ENCODE data around the gene COA1.
"Not testable (repeated sequence)": the region's sequence is repeated elsewhere in the genome, so short reads cannot be mapped to it uniquely, and the experiment has no call there.

The COA1 gene

DNA sequence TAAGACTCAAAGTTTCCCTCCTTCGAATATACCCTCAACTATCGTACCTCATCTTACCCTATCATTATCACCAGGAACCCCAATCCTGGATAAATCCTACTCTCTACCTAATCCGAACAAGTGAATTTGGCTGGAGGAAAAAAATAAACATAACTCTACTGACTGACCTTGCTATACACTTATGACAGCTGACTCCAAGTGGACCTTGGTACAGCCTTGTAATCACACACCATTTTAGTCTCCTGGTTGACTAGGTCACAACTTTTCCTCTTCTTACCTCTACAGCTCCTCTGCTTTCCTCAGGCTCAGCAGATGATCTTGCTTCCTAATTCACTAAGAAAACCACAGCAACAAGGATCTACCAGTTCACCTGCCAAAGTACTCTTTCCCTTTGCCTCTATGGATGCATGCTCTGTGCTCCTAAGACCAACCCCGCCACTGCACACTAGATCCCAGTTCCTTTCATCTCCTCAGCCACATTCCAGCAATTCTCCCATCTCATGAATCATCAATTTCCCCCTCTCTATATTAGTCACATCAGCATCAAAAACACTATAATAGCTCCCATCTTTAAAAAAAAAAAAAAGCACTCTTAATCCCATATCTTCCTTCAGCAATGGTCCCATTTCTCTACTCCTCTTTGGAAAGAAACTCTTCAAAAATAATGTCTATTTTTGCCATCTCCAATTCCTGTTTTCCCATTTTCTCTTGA is 35.5 kb downstream of the COA1 start:
- DNase-seq (ENCODE audit: extremely low read depth in 1 of 2, low read depth in 1 of 2) = no peak

DNA sequence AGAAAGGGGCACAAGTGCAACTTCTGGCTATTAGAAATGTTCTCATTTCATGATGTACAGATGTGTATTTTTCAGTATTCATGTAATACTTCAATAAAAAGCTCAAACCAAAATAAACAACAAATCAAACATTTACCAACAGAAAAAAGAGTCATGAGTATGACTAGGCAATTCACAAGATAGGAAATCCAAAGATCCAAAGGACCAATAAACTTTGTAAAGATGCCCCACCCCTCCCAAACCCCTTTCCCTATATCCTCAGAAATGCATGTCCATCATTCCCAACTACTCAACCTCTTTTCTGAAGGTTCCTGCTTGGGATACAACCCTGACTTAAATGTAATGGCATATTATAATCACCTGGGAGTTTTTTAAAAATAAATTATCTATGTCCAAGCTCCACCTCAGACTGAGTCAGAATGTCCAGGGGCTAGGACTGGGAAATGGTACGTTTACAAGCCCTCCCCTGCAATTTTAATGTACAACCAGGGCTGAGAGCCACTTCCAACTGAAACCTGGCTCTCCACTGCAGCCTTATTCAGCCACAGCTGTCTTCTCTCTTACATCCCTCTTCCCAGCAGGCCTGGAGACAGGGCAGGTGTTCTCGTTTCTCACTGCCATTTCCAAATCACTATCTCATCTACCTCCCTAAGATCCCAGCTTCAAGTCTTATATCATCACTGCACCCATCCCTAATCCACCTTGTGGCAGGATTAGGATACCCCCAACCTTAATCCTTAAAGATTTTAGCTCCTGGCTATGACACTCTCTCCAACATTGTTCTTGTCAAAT is 36.5 kb downstream of the COA1 start:
- no peak for DNase-seq (ENCODE audit: extremely low read depth in 1 of 2, low read depth in 1 of 2)

DNA sequence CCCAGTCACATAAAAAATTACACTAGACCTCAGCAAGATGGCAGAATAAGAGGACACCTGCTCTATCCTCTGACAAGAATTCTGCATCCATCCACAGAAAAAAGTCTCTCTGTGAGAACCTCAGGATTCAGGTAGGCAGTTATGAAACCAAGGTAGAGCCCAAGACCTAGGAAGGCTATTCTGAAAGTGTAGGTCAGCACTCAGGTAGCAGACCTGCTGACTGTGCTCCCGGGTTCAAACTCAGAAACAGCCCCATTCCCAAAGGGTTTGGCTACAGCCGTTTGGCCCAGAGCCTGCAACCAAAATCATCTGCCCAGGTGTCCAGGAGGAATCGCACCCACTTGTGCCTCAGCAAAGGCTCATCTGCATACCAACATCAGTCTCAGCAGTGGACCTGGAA is 37.7 kb downstream of the COA1 start:
- no peak for DNase-seq (ENCODE audit: extremely low read depth in 1 of 2, low read depth in 1 of 2)

DNA sequence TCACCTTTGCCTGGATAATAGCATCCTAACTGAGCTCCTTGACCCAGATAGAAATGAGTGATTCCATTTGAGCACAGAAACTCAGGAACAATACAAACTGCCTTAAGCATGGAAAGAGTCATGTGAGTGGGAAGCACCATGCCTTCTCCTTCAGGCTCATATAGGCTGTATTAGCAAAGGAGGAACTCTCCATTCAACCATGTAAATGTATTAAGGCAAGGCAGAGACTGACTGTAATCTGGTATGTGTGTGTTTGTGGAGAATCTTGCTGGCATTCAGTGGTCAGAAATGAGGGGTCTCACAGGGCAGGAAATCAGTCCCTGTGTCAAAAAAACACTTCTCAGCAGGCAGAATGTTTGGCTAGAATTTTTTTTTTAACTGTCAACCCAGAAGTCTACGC is 40.2 kb downstream of the COA1 start:
- DNase-seq (ENCODE audit: extremely low read depth in 1 of 2, low read depth in 1 of 2) = no peak

DNA sequence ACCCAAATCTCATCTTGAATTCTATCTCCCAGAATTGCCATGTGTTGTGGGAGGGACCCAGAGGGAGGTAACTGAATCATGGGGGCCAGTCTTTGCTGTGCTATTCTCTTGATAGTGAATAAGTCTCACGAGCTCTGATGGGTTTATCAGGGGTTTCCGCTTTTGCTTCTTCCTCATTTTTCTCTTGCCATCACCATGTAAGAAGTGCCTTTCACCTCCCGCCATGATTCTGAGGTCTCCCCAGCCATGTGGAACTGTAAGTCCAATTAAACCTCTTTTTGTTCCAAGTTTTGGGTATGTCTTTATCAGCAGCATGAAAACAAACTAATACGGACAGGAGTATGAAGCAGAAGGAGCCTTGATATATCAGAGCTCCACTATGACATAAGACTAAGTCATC is 41.5 kb downstream of the COA1 start:
- DNase-seq (ENCODE audit: extremely low read depth in 1 of 2, low read depth in 1 of 2) = not testable (repeated sequence)

DNA sequence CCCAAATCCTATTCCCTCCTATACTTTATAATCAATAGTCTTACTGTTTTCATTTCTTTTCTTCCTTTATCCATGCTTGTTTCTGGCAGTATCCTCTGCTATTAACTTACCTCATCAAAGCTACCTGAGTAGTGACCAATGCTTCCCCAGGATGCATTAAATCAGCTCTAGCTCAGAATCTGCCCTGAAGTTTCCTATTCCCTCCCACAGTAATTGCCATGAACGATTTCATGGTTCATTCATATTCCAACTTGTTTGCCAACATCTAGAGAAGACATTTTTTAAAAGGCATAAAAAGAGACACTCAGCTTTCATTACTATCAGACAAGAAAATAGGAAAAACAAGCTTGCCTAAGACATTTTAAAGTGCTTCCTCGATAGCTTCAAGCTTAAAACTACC is 42.3 kb downstream of the COA1 start:
- DNase-seq (ENCODE audit: extremely low read depth in 1 of 2, low read depth in 1 of 2) = no peak

DNA sequence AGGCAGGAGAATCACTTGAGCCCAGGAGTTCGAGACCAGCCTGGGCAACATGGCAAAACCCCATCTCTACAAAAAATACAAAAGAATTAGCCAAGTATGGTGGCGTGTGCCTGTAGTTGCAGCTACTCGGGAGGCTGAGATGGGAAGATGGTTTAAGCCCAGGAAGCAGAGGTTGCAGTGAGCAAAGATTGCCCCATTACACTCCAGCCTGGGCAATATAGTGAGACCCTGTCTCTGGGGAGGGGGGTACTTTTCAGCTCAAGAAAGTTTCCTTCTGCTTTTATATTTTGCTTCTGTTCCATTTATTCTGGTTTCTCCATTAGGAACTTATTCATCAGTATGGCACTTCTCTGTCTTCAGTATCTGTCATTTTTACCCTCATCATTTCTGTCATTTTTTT is 48.6 kb downstream of the COA1 start:
- DNase-seq (ENCODE audit: extremely low read depth in 1 of 2, low read depth in 1 of 2) = no peak

DNA sequence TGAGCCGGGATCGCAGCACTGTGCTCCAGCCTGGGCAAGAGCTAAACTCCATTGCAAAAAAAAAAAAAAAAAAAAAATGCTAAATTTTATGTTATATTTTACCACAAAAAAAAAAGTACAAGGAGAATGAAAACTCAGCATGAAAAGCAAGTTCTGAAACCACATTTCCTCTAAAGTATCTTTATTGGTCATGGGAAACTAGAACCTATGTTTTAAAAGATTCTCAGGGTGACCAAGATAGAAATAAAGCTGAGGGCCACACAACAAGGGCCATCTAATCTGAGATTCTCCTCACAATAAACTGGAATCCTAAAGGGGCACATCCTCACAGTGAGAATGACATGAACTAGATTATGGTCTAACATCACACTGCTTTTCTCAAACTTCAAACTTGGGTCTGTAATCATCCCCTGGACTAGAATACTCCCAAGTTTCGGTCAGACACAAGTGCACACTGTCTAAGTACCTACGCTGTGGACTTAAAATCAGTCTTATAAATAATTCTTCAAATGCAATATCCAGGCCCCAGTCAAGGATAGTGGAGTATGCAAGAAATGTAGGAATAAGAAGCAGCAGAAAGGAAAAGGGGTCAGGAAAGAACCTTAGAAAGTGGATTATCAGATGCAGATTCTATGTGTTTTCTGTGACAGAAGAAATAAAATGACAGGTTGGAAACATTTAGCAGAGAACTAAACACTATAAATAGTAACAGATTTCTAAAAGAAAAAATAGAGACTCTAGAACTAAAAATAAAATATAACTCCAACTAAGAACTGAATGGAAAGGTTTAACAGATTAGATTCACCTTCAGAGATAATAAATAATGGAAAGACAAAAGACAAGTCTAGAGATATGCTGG is 49.9 kb downstream of the COA1 start:
- no peak for DNase-seq (ENCODE audit: extremely low read depth in 1 of 2, low read depth in 1 of 2)

DNA sequence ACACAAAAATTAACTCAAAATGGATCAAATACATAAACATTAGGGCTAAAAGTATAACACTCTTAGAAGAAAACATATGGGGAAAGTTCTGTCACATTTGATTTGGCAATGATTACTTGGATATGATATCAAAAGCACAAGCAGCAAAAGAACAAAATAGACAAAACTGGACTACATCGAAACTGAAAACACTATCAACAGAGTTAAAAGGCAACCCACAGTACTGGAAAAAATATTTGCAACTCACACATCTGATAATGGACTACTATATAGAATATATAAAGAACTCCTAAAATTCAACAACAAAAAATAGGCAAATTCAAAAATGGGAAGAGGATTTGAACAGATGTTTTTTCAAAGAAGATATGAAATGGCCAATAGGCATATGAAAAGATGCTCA is 51.0 kb downstream of the COA1 start:
- DNase-seq (ENCODE audit: extremely low read depth in 1 of 2, low read depth in 1 of 2) = no peak

DNA sequence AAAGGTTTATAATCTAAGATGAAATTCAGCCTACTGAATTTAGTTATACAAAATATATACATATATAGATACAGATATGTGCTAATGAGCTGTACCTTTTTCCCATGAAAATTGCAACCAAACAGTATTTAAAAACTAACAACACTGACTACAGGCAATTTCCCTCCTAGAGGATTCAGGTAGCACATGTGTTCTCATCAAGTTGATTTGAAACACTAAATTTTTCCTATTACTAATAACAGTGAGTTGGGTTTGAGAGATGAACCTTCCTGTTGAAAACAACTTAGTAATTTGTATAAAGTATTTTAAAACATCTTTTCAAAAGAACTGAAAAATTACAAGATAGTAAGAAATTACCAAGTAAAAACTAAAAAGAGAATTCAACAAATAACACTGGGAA is 51.5 kb downstream of the COA1 start:
- DNase-seq (ENCODE audit: extremely low read depth in 1 of 2, low read depth in 1 of 2) = no peak

DNA sequence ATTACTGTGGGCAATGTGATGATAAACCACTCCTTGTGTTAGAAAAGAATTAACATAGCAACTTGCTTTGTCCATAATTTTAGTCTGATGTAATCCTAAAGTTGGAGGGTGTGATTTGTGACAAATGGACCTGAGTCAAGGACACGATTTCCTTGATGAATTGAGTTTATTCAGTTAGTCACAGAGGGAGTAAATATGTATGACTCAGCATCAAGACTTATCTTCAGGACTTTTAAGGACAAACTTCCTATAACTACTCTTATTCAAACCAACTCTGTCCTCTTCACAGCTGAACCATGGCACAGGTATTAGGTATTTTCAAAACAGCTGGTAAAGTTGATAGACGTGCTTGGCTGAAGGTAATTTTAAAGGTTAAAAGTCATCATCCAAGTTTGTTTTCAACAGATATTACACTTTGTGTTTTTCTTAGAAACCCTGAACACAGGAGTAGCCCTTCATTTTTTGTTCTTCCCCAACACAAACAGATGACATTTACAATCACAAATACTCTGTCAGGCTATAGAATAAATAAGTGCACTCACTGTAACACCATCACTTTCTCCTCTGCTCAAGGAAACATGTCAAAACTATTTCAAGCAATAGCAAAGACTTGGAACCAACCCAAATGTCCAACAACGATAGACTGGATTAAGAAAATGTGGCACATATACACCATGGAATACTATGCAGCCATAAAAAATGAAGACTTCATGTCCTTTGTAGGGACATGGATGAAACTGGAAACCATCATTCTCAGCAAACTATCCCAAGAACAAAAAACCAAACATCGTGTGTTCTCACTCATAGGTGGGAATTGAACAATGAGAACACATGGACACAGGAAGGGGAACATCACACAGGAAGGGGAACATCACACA is 54.5 kb downstream of the COA1 start:
- no peak for DNase-seq (ENCODE audit: extremely low read depth in 1 of 2, low read depth in 1 of 2)

DNA sequence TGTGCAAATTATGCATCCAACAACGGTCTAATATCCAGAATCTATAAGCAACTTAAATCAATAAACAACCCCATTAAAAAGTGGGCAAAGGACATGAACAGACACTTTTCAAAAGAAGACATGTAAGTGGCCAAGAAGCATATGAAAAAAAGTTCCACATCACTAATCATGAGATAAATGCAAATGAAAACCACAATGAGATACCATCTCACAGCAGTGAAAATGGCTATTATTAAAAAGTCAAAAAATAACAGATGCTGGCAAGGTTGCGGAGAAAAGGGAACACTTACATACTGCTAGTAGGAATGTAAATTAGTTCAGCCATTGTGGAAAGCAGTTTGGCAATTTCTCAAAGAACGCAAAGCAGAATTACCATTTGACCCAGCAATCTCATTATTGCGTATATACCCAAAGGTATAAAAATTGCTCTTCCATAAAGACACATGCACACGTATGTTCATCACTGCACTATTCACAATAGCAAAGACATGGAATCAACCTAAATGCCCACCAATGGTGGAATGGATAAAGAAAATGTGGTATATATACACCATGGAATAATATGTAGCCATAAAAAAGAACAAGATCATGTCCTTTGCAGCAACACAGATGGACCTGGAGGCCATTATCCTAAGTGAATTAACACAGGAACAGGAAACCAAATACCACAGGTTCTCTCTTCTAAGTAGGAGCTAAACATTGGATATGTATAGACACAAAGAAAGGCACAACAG is 55.9 kb downstream of the COA1 start:
- DNase-seq (ENCODE audit: extremely low read depth in 1 of 2, low read depth in 1 of 2) = not testable (repeated sequence)

DNA sequence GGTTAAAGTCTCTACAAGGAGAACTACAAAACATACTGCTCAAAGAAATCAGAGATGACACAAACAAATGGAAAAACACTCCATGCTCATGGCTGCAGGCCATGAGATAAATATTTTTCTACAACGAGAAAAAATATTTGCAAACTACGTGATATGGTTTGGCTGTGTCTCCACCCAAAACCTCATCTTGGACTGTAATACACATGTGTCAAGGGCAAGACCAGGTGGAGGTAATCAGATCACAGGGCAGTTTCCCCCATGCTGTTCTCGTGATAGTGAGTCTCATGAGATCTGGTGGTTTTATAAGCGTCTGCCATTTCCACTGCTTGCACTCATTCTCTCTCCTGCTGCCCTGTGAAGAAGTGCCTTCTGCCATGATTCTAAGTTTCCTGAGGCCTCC is 57.8 kb downstream of the COA1 start:
- DNase-seq (ENCODE audit: extremely low read depth in 1 of 2, low read depth in 1 of 2) = no peak

DNA sequence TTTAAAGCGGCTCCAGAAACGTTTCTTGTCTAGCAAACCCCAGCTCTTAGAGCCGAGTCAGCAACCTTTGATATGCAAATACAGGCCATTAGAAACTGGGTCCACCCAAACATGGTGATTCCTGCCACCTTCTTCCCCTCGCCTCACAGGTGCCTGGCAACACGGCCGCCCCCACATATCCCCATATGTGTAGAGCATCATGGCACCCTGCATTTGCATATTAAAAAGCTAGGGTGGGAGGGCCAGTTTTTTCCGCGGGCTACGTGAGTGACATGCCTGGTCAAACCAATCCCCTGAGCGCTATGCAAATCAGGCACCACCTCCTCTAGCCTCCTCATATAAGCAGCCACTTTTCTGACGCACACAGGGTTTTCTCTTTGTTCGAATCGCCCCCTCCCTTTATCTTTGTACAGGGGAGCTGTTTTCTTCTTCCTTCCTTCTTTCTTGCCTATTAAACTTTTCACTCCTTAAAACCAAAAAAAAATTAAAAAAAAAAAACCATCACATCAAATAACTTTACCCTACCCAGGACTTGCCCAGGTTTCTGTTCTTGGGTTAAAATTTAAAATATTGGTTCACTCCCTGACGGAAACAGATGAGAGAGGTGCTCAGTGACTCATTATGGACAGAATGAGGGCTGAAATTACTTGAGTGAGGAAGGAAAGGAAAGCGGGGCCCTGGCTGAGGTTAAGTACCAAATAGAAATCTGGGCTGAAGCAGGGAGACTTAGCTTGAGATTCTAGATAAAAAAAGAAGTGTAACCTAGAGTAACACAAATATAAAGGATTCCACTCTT is 59.8 kb downstream of the COA1 start:
- DNase-seq (ENCODE audit: extremely low read depth in 1 of 2, low read depth in 1 of 2) = peak in 1 of 2 donors; percentile 36

DNA sequence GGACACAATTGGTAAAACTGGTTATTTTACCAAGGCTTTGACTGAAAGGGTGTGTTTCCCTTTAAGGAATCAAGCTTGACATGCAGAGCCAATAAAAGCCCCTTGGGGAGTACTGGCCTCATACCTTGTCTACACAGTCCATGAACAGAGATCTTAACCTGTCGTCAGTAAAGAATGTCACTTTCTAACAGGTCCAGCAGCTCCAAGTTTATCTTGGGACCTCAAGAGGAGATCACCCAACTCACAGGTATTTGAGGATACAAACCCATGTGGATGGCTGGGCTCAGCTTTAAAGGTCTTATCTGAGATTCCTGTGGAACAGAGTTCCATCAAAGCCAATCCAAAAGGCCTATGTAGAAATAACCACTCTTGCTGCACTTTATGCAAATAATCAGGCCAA is 61.3 kb downstream of the COA1 start:
- DNase-seq (ENCODE audit: extremely low read depth in 1 of 2, low read depth in 1 of 2) = no peak

DNA sequence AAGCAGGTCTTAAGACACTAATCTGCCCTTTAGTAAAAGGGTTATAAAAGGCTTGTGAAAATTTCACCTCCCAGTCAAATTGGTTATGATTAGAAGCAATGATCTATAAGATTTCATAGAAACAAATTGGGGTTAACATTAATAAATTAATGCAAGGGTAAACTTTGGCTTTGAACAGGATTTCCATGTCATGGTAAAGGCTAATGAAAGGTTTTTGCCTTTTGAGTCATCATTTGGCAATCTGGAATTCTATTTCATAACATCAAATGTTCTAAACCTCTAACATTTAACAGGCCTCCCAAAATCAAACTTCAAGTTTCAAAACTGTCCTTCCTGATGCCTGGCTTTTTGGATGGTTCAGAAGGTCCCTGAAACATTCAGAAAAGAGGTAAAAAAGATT is 62.4 kb downstream of the COA1 start:
- DNase-seq (ENCODE audit: extremely low read depth in 1 of 2, low read depth in 1 of 2) = no peak

DNA sequence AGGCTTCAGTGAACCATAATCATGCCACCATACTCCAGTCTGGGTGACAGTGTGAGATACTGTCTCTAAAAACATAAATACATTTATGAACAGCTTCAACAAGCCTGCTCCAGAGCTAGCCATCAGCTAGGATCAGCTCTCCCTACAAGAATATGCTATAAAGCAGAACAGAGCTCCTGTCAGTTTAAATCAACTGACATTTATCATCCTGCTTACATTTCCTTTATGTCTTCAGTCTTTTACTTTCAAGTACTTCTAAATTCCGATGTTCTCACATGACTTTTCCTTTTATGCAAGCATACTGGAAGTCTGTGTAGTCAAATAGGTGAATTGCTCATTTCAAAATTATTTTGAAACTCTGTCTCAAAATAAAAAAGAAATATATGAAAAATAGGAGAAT is 64.6 kb downstream of the COA1 start:
- DNase-seq (ENCODE audit: extremely low read depth in 1 of 2, low read depth in 1 of 2) = no peak

DNA sequence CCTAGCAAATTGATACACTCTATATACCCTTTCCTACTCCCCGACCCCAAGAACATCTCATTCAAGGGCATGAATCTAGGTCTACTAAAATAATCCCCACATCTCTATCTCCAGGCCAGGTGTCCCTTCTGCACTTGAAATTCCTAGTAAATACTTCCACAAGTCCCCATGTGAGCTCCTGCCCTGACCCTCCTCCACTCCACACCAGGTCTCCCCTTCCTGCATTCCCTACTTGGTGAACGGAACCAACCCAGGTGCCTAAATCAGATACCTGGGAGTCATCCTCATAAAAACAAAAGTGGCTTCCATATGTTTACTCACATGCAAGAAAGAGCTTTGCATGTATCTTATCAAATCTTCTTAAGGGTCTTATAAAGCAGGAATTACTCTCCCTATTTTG is 69.2 kb downstream of the COA1 start:
- no peak for DNase-seq (ENCODE audit: extremely low read depth in 1 of 2, low read depth in 1 of 2)

DNA sequence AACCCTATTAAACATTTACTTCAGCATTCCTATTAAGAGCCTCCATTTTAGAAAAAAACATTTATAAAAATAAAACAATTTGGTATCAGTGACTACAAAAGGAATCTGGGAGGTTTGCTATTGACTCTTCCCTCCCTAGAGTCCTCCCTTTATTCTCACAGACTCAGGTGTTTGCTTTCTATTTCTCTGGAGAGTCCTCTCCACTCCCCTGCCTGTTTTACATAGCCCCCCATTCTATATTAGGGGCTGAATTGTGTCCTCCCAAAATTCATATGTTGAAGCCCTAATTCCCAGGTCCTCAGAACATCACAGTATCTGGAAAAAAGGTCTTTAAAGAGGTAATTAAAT is 69.8 kb downstream of the COA1 start:
- no peak for DNase-seq (ENCODE audit: extremely low read depth in 1 of 2, low read depth in 1 of 2)

Data from activated CD8-positive, alpha-beta memory T cell treated with anti-CD3 and anti-CD28 coated beads for 1 hour (primary cell).